Erythroblast (primary cell): ENCODE measurements around the gene RARA.

Source experiments
- DNase-seq, 2 experiments: peaks; one replicate each; lab custom pipeline; 2025; lab: John Stamatoyannopoulos, UW
- GATA1 ChIP-seq: IDR thresholded peaks from 2 replicates; pipeline ENCODE4 v1.6.1; 2011; ENCODE audit warnings: low read depth, mild to moderate bottlenecking, control low read depth, low read length, moderate library complexity
- POLR2A ChIP-seq: IDR thresholded peaks from 2 replicates; pipeline ENCODE4 v1.6.1; 2011; ENCODE audit warnings: mild to moderate bottlenecking, low read length

Gene RARA

DNA sequence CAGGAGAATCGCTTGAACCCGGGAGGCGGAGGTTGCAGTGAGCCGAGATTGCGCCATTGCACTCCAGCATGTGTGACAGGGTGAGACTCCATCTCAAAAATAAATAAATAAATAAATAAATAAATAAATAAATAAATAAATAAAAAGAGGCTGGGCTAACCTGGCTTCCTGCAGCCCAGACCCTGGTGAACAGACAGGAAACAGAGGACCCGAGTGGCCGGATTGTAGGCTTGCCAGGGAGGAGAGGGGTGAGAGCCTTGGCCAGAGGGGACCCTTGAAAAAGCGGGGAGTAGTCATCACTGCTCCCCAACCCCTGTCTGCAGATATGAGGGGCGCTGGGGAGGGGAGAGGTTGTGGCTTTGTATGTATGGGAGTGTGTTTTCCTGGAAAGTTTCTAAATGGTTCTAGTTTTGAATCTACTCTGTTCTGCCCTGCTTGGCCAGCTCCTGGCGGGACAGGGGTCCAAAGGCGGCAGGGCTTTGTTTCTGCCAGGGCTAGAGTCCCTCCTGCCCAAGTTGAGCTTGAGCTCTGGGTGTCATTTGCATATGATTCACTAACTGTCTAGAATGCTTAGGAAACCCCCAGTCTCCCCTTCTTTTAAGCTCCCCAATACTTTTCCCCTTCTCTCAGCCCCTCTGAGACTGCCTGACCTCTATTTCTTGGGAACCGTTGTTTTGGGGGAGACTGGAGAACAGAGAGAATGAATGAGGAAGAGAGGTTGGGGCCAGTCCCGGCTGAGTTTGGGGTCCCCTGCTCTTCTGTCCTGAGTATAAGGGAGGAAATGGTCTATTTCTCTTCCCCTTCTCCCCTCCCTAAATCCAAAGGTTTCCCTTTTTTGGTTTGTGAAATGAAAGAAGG lies 16.4 kb downstream of the RARA start:
- no peak for TF ChIP-seq GATA1
- DNase-seq, result no peak

DNA sequence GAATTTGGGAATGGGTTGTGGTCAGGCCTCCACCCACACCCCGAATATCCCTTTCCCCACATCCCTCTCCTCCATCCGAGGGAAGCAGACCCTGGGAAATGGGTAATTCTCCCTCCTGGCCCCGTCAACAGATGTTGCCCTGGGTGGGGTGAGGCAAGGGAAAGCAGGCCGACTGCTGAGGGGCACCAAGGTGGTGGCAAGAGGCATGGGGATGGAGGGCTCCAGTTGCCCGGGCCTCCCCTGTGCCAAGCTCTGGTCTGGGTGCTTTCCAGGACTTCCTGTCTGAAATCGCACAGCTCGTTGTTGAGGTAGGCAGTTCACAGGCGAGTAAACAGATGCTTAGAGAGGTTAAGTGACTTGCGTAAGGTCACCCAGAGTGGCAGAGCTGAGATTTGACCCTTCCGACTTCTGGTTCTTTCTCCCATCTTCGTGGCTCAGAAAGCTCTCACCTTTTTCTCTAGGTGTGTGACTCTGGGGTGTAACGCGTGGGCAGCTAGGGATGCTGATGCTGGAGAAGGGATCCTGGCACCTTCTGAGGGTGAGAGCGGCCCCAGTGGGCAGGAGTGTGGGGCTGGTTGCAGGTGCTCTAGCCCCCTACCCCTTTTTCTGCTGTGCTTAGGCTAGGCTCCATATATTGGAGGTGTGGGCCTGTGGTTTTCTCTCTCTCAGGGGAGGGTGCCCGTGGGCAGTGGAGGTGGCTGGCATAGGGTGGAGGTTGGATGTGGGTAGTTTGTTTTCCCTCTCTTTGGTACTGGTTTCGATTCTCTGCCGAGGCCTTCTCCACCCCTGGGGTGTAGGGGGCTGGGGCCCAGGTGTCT lies 17.2 kb downstream of the RARA start:
- no peak for DNase-seq
- no peak for TF ChIP-seq POLR2A
- no peak for TF ChIP-seq GATA1

DNA sequence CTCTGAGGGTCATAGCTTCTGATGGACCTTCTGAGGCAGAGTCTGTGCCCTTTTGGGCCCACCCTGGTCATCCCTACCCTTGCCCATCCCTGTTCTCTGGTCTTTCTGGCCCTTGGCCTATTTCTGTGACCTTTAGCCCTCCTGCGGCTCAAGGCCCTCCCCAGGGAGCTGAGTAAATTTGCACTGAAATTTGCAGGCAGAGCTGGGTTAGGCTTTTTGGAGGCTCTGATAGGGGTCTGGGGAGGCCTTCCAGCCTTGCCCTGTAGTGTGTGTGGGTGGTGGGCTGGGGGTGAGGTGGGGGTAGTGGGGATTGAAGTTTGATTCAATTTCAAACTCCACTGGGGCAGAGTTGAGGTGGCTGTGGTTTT lies 17.8 kb downstream of the RARA start:
- TF ChIP-seq GATA1 (no peak), POLR2A (no peak)
- no peak for DNase-seq

DNA sequence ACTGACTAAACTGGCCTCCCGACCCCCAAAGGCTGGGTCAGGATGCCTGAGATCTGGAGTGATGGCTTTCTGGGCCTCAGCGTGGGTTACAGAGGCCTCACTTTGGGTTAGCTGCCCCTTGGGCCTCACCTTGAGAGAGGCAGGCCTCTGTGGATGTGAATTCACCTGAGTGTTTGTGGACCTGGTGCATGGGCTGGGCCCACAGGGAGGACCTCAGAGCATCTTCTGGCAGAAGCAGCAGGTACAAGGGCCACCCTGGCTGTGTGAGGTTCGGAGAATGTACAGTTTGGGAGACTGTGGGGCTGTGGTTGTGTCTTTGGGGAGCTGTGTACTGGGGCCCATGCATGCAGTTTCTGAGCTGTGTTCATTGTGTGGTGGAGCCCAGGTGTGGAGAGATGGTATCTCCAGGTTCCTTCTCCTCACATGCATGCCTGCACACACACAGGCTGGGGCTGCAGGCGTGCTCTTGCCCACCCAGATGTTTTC lies 18.3 kb downstream of the RARA start:
- TF ChIP-seq GATA1 (no peak), POLR2A (no peak)
- DNase-seq, result no peak

DNA sequence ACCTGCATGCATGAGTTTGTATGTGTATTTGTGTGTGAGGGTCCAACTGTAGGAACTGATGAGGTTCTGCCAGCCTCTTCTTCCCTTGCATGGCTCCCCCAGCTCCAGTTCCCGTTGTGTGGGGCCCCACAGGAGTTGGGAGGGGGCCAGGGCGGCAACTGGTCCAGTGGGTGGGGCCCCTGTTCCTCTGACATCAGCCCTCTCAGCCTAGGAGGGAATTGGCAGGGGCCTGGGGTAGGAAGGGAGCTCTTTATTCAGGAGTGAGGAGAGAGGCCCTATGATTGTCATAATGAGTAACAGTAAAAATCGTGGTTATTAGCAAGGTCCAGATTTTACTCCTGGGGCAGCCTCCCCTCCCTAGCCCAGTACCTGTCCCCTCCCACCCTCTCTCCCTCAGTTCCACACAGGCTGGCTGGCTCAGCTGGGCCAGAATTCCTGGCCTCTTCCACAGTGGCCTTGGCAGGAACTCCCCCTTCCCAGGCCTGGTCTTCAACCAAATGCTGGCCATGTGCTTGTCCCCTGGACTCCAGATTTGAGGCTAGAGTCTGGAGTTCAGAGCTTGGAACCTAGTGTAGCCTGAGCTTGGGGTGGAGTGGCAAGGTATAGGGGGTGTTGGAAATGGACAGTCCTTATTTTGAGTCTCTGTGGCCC lies 18.9 kb downstream of the RARA start:
- TF ChIP-seq POLR2A, result no peak
- peak; percentile 26 to 70 for DNase-seq

DNA sequence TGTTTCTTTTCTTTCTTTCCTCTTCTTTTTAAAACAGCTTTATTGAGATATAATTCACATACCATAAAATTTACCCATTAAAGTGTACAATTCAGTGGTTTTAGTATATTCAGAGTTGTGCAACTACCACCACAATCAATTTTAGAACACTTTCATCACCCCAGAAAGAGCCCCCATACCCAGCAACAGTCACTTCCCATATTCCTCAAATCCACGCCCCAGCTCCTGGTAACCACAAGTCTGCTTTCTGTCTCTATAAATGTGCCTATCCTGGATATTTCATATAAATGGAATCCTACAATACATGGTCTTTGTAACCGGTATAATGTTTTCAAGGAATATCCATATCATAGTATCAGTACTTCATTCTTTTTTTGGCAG lies 19.4 kb downstream of the RARA start:
- no peak for DNase-seq
- TF ChIP-seq GATA1 (no peak), POLR2A (no peak)

DNA sequence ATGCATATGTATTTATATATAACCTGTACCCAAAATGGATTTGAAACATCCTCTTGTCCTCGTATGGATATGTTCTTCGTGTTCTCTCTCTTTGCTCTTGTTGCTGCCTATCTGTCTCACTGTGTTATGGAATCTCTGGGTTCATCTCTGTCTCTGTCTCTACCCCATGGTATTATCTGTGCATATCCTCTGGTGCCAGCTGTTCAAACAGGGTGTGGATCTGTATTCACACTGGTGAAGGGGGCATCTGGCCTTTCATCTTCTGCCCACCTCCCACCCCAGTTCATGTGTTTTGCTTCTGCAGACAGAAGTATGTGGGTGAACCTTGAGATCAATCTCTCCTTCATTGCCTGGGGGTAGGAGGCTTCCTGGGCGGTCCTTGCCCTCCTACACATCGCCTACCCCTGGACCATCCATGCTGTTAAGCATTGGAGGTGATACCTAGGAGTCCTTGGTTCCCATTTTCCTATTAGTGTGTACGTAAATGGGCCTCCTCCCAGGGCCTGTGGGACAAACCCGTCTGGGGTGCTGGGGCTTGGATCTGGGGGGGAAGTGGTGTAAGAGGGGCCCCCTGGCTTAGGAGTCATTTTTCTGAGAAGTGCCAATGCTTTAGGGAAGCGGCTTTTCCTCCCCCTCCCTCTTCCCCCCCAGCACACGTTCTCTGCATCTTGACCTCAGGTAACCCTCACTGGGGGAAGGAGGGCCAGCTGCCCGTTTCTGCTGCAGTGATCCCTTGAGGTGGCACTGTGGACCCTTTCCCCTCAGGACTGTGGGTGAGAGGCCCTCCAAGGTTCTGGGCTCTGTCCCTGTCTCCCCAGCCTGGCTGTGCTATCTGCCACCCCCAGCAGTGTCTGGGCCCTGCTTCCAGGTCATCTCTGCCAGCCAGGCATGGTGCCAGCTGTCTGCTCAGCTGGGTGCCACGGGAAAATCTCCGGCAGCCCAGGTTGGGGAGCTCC lies 21.1 kb downstream of the RARA start:
- peak; percentile 50 to 65 for DNase-seq
- no peak for TF ChIP-seq GATA1
- no peak for TF ChIP-seq POLR2A

DNA sequence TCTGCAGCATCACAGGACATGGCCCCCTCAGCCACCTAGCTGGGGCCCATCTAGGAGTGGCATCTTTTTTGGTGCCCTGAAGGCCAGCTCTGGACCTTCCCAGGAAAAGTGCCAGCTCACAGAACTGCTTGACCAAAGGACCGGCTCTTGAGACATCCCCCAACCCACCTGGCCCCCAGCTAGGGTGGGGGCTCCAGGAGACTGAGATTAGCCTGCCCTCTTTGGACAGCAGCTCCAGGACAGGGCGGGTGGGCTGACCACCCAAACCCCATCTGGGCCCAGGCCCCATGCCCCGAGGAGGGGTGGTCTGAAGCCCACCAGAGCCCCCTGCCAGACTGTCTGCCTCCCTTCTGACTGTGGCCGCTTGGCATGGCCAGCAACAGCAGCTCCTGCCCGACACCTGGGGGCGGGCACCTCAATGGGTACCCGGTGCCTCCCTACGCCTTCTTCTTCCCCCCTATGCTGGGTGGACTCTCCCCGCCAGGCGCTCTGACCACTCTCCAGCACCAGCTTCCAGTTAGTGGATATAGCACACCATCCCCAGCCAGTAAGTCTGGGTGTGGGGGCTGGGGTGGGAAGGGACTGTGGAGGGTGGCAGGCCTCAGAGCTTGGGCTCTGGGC lies 22.0 kb downstream of the RARA start:
- no peak for DNase-seq
- TF ChIP-seq GATA1 (no peak), POLR2A (no peak)

DNA sequence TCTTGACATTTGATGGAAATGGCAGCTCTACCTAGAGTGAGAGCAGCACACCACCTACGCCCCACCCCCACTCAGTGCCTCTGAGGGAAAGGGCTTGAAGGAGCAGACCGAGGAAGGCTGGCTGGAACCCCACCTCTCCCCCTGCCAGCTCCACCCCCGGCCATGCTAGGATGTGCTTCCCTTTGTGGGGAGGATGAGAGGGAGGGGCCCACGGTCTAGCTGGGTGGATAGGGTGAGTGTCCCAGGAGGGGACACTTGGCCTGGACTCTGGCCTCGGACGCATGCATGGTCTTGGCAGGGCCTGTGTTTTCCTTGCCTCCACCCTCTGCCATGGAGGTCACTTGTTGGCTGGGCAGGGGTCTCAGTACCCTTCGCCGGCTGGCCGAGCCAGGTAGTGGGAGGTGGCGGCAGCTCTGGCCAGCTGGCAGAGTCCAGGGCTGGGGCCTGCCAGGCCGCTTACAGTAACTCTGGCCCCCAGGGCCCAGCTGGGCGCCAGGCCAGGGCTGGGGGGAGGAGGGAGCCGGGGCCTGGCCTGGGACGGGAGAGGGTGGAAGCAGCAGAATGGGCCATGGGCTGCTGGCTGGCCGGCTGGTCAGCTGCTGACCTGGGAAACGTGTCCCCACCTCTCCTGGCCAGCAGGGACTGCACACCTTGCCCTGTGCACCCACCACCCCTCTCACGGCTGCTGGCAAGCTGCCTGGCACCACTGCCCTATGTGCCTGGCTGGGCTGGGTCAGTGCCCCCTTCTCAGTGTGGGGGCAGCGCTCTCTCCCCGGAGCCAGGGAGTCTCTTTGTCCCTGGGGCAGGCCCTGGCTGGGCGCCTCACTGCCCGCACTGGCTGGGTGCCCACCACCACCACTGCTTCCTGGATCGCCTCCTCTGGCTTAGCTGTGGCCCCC lies 23.0 kb downstream of the RARA start:
- DNase-seq, result no peak
- TF ChIP-seq POLR2A, result no peak
- TF ChIP-seq GATA1, result no peak

DNA sequence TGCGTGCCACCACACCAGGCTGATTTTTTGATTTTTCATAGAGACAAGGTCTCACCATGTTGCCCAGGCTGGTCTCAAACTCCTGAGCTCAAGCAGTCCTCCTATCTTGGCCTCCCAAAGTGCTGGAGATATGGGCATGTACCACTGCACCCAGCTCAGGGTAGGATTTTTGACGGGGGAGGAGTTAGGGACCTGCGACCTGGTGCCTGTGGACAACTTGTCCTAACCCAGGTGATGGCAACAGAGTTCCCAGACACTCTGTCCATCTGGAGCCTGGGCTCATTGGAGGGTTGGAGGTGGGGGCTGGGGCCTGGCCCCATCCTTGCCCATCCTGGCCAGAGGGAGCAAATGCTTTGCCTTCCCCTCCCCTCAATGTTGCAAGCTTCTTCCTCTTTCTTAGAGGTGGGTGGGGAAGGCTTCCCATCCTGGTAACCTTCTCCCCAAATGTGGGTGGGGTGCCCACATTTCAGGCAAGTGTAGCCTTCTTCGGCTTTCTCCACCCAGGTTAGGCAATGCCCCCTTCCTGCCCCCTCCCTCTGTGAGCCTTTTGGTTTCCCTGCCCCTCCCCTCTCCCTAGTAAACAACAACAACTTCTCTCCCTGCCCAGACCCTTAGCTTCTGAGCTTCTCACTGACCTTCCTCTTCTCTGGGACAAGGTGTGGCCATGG lies 24.9 kb downstream of the RARA start:
- TF ChIP-seq POLR2A, result no peak
- TF ChIP-seq GATA1, result no peak

DNA sequence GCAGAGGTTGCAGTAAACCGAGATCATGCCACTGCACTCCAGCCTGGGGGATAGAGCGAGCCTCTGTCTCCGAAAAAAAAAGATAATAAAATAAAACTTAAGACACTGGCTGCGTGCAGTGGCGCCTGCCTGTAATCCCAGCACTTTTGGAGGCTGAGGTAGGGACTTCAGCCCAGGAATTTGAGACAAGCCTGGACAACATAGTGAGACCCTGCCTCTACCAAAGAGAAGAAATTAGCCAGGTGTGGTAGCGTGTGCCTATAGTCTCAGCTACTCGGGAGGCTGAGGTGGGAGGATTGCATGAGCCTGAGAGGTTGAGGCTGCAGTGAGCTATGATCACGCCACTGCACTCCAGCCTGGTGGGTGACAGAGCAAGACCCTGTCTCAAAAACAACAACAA lies 26.6 kb downstream of the RARA start:
- TF ChIP-seq POLR2A, result no peak
- TF ChIP-seq GATA1, result no peak
- DNase-seq, result no peak

More for the DNA sequence above, 24.9 kb downstream of the RARA start:
- no peak for DNase-seq

DNA sequence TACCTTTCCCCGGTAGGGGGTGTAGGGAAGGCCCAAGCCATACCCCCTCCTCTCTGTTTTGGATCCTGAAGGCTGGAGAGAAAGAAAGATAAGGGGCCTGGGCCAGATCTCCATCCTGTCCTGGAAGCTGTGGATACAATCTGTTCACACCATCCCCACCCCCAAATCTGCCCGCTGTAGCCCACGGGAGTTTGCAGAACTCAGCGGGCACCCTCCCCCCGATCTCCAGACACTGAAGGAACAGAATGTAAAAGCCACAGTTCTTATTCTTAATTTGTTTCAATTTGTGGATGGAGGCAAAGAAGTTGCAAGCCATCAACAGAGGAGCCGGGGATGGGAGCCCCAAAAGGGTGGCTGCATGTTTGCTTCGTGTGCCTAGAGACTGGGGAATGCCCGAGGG lies 28.4 kb downstream of the RARA start:
- DNase-seq, result no peak
- no peak for TF ChIP-seq GATA1
- no peak for TF ChIP-seq POLR2A
